HG02759 (cell line): ENCODE measurements around the gene GNMT.

ENCODE experiments used
- ATAC-seq: cut with Tn5 transposase; IDR thresholded peaks from one replicate; pipeline ENCODE4 v1.9.1; 2021; ENCODE audit warnings: mild to moderate bottlenecking, moderate library complexity; ENCODE audit not compliant: unreplicated experiment

GNMT gene

DNA sequence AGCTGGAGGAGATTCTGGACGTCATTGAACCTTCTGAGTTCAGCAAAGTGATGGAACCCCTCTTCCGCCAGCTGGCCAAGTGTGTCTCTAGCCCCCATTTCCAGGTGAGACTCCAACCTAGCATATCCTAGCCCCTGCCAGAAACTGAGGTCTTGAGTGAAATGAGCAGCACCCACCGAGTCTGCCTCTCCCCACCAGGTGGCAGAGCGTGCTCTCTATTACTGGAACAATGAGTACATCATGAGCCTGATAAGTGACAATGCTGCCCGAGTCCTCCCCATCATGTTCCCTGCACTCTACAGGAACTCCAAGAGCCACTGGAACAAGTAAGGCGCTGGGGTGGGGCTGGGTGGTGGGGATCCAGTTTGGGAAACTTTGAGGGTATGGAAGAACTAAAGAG lies 48.6 kb downstream of the GNMT start:
- ATAC-seq, result no peak

DNA sequence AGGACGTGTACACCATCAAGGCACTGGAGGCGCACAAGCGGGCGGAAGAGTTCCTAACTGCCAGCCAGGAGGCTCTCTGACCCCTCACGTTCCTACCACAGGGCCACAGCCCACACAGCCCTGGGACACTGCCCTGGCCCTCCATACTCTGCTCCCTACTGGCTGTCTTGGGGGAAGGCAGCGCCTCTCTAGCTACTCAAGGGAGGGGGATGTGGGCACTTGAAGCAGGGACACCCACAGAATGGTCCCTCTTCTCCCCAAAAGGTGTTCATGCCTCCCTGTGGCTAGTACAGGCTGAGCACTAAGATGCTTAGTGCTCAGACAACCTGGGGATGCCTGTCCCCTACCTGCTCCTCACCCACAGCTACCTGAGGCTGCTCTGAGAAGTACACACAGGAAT lies 50.7 kb downstream of the GNMT start:
- no peak for ATAC-seq

DNA sequence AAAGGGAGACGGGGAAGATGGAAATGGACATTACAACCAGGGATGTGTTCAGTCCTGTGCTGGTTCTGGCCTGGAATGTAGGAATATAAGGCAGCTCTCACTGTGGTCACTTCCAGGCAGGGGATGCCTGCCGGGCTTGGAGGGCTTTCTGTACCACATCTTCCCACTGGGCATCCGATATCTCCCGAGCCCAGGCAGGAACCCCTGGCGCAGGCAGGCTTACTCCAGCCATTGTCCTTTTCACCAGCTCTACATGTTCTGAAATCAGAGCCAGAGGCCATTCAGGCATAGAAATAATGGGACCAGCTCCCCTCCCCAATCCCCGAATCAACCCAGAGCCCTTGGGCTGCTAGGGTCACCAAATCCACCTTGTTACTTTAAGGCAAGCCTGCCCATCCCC lies 51.8 kb downstream of the GNMT start:
- ATAC-seq, result no peak

DNA sequence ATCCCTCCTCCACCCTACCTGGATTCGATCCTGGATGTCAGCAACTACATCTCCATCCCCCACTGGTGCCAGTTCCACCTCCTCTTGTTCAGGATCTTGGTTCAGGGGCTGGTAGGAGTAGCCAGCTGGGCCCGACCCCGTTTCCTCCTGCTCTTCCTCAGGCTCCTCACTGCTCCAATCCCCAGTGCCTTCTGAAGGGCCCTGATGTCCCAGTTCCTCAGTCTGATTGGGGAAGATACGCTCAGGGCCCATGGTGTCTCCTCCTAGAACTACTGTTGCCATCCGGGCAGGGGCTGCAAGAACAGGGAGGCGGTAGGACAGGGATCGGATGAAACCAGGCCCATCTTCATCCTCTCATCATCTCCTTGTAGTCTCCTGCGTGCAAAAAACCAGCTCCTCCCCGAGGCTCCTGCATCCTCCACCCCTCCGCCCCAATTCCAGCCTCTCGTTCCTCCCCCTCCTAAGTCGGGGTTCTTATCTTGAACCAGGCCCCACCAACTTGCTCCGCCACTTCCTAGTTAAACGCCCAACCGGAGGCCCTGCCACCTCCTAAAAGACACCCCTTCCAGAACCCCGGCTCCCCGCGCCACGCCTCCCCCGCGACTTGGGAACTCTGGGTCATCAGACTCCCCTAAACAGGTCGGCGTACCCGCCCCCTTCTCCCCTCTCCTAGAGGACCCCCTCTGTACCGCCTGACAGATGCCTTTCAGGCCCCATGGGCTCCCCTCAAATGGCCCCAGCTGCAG lies 52.7 kb downstream of the GNMT start:
- ATAC-seq, result peak; percentile 4
